ENCODE results near the gene TCF7. TPM values are rescaled to one million over a fixed set of nuclear protein-coding genes. Genes with fewer than 3 reads are reported as not detected.

The TCF7 gene
- total RNA-seq, 1 donor, result 3.3 TPM

DNA sequence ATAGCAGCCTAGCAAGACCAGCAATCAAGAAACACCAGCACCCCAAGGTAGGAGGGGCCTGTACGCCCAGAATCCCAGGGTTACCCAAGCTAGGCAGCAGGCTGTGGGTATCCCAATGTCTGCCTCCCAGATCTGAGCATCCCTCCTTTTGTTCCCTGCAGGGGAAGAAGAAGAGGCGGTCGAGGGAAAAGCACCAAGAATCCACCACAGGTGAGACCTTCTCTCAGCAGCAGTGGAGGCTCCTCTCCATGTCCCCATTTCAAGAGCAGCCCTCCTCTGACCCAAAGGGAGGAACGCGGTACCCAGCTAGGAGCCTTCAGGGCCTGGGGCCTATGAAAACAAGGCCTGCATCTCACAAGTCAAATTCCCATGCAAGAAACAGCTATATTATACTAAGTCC lies 28.9 kb downstream of the TCF7 start:
- no peaks in the 10 kb centered on the region for H3K9me3 ChIP-seq (ENCODE audit: low read depth, low read length)
- no peaks in the 10 kb centered on the region for H3K27me3 ChIP-seq (ENCODE audit: insufficient read depth, low read length)
- DNase-seq (ENCODE audit: insufficient read length, low spot score, missing footprints), result no peak
- TF ChIP-seq, protein P1, sequence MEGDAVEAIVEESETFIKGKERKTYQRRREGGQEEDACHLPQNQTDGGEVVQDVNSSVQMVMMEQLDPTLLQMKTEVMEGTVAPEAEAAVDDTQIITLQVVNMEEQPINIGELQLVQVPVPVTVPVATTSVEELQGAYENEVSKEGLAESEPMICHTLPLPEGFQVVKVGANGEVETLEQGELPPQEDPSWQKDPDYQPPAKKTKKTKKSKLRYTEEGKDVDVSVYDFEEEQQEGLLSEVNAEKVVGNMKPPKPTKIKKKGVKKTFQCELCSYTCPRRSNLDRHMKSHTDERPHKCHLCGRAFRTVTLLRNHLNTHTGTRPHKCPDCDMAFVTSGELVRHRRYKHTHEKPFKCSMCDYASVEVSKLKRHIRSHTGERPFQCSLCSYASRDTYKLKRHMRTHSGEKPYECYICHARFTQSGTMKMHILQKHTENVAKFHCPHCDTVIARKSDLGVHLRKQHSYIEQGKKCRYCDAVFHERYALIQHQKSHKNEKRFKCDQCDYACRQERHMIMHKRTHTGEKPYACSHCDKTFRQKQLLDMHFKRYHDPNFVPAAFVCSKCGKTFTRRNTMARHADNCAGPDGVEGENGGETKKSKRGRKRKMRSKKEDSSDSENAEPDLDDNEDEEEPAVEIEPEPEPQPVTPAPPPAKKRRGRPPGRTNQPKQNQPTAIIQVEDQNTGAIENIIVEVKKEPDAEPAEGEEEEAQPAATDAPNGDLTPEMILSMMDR (IDR thresholded peaks at IDR 0.05; ENCODE audit: extremely low read depth, low read depth, low read length), result no peak
- H3K79me2 ChIP-seq (ENCODE audit: insufficient read depth, low read length), result peaks cover 64% of the 10 kb centered on the region
- H3K36me3 ChIP-seq (ENCODE audit: insufficient read depth, low read length), result peaks cover 65% of the 10 kb centered on the region
- no peak overlapping the region for H2AFZ ChIP-seq (ENCODE audit: low read length)
- no peak overlapping the region for H3K4me3 ChIP-seq (ENCODE audit: insufficient read depth, low read length)
- H3K27ac ChIP-seq (ENCODE audit: low read depth, low read length), result no peak overlapping the region
- H3K4me2 ChIP-seq (ENCODE audit: insufficient read depth, low read length), result no peak overlapping the region
- H3K4me1 ChIP-seq (ENCODE audit: insufficient read depth, low read length), result peaks cover 21% of the 10 kb centered on the region
- H4K20me1 ChIP-seq (ENCODE audit: insufficient read depth, low read length), result peaks cover 69% of the 10 kb centered on the region

DNA sequence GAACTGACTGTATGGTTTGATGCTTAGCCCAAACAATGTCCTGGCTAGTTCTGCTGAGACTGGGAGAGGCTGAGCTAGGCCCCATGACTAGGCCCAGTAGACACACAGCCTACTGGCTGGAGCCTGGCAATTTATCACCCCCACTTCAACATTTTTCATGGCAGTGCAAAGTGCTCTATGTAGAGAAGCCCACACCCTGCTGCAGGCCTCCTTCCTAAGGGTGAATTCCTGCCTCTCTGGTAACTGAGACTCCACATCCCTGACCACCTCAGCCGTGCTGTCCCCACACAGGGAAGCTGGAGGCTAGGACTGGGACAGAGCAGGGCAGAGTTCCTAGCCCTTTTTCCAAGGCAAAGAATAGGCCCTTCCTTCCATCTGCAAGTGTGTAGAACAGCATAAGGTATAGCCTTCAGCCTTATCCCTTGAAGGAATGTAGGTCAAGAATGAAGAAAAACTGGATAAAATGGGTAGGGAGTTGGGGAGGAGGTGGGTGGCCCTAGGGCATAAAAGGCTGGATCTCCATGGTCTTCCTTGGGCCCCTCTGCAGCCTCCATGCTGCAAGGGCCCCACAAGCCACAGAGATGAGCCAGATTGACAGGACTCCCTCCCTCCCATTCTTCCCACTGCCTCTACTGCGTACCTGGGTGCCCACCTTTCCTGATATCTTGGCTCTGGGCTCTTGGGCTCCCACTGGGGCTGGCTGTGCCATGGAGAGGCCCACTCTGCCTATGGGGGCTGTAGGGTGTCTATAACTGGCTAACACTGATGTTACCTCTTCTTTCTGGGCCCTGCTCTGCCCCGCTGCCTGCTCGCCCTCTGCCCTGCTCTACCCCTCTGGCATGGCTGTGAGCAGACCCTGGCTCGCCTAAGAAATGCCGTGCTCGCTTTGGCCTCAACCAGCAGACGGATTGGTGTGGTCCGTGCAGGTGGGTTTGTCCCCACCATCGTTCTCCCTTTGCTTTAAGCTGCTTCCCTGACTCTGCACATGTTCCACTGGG lies 29.8 kb downstream of the TCF7 start:
- Histone ChIP-seq H3K36me3 (ENCODE audit: insufficient read depth, low read length) (peaks cover 70% of the 10 kb centered on the region), H4K20me1 (ENCODE audit: insufficient read depth, low read length) (peaks cover 73% of the 10 kb centered on the region), H2AFZ (ENCODE audit: low read length) (no peak overlapping the region), H3K4me1 (ENCODE audit: insufficient read depth, low read length) (peaks cover 13% of the 10 kb centered on the region), H3K4me3 (ENCODE audit: insufficient read depth, low read length) (no peak overlapping the region), H3K27me3 (ENCODE audit: insufficient read depth, low read length) (no peaks in the 10 kb centered on the region), H3K9me3 (ENCODE audit: low read depth, low read length) (no peaks in the 10 kb centered on the region), H3K79me2 (ENCODE audit: insufficient read depth, low read length) (peaks cover 68% of the 10 kb centered on the region), H3K27ac (ENCODE audit: low read depth, low read length) (no peak overlapping the region), H3K4me2 (ENCODE audit: insufficient read depth, low read length) (no peak overlapping the region)
- DNase-seq (ENCODE audit: insufficient read length, low spot score, missing footprints), result no peak
- TF ChIP-seq, protein P1 (IDR thresholded peaks at IDR 0.05; ENCODE audit: extremely low read depth, low read depth, low read length), result no peak

DNA sequence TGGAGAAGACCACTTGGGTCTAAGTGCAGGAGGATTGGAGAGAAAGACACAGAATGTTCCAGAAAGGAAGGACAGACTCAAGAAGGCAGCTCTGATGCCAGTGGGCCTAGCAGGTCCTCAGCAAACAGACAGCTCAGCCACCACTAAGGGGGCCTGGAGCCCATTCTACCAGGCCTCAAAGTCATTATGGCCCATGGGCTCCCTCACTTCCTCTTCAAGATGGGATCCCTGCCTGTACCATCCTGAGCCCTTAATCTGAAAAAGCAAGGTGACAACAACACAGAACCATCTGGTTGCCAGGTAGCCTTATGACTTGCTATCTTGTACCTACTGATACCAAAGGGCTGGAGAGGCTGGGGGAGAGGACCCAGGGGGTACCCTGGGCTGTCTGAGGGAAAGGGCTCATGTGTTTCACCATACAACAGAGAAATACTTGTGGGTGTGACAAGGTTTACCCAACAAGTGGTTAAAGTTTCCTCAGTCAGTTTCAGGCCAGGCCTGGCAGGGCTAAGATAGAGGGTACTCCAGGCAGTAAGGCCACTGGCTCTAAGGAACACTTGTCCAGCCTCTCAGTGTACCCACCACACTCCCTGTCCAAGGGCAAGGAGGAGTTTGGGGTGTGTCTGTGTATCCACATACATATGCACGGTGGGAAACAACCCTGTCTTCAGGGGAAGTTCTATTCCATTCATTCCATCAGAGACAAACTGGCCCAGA lies 30.7 kb downstream of the TCF7 start:
- peaks cover 7% of the 10 kb centered on the region for H3K4me1 ChIP-seq (ENCODE audit: insufficient read depth, low read length)
- peaks cover 68% of the 10 kb centered on the region for H4K20me1 ChIP-seq (ENCODE audit: insufficient read depth, low read length)
- no peak for DNase-seq (ENCODE audit: insufficient read length, low spot score, missing footprints)
- no peak overlapping the region for H3K4me2 ChIP-seq (ENCODE audit: insufficient read depth, low read length)
- peaks cover 75% of the 10 kb centered on the region for H3K79me2 ChIP-seq (ENCODE audit: insufficient read depth, low read length)
- H3K4me3 ChIP-seq (ENCODE audit: insufficient read depth, low read length), result no peak overlapping the region
- no peaks in the 10 kb centered on the region for H3K27me3 ChIP-seq (ENCODE audit: insufficient read depth, low read length)
- H3K27ac ChIP-seq (ENCODE audit: low read depth, low read length), result no peak overlapping the region
- H2AFZ ChIP-seq (ENCODE audit: low read length), result no peak overlapping the region
- H3K9me3 ChIP-seq (ENCODE audit: low read depth, low read length), result no peaks in the 10 kb centered on the region
- TF ChIP-seq, protein P1 (IDR thresholded peaks at IDR 0.05; ENCODE audit: extremely low read depth, low read depth, low read length), result no peak
- H3K36me3 ChIP-seq (ENCODE audit: insufficient read depth, low read length), result peaks cover 73% of the 10 kb centered on the region
